AG08395 (cell line): ENCODE data around the gene TBC1D3I.
"Not testable (repeated sequence)": the region's sequence is repeated elsewhere in the genome, so short reads cannot be mapped to it uniquely, and the experiment has no call there.

Experiments
- DNase-seq: peaks from one replicate; pipeline ENCODE4 v3.0.0; 2012; ENCODE audit warnings: mixed read lengths, low spot score

The TBC1D3I gene

DNA sequence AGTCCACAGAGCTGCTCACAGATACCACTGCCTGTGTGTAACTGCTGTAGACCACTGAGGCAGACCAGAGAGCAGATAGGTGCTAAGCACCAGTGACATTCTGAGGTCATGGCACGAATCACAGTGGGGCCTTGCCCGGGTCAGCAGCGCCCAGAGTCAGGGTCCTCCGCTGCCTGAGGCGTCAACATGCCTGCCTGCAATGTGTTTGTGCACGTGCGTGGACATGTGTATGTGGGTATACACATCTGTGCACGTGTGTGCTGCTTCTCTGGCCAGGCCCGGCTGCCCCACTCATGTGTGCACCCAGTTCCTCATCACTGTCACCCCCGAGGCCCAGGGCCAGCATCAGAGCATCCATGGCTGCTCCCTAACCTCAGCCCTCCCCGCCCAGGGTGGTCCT lies at the start of gene TBC1D3I:
Gene TBC1D3I, minus strand, starts transcription at position 101 of the 400 bp plus-strand sequence. CDS start 1,585 bp downstream, outside the sequence.
- not testable (repeated sequence) for DNase-seq

GRCh38 chr17:36295161-36295560 lies 30.8 kb upstream of the TBC1D3I start:
- not testable (repeated sequence) for DNase-seq

DNA sequence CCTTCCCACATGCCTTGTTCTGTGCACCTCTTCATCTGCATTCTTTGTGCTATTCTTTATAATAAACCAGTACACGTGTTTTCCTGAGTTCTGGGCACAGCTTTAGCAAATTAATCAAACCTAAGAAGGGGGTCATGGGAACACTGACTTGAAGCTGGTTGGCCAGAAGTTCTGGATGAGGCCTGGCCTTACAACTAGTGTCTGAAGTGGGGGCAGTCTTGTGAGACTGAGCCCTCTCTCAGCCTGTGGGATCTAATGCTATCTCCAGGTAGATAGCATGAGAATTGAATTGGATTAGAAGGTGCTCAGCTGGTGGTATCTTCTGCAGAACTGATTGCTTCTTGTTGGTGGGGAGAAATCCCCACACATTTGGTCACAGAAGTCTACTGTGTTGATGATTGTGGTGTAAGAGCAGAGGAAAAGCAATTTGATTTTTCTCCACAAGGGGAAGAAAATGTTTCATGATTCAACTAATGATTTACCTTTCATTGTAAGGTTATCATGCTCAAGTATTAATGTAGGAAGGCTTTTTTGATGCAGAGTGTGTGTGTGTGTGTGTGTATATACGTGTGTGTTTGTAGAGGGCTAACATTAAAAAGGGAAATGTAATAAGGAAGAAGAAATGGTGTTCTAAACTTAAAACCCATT lies 25.7 kb upstream of the TBC1D3I start:
- not testable (repeated sequence) for DNase-seq

GRCh38 chr17:36284219-36284618 lies 19.8 kb upstream of the TBC1D3I start:
- not testable (repeated sequence) for DNase-seq

- DNase-seq, result not testable (repeated sequence)
Observed at GRCh38 chr17:36283256-36283655, 18.9 kb upstream of the TBC1D3I start.

GRCh38 chr17:36242046-36242445 lies 22.3 kb downstream of the TBC1D3I start:
- not testable (repeated sequence) for DNase-seq

DNA sequence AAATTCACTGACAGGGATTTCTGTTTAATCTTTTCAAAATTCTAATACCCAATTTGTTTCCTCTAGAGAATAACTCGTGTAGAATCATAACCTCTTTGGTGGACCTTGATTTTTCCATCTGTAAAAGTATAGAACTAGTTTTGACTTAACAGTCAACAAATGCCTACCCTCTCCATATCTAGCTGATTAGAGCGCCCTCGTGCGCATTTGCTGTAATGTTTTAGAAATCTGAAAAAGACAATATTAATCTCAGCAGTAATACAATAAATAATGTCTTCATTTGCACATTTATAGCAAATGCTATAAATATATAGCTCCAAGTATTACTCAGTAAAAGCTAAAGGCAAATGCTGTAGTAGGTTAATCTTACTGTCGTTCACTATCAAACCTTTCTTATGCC lies 34.7 kb downstream of the TBC1D3I start:
- not testable (repeated sequence) for DNase-seq

GRCh38 chr17:36222967-36223366 lies 41.4 kb downstream of the TBC1D3I start:
- not testable (repeated sequence) for DNase-seq

GRCh38 chr17:36221581-36222100 lies 42.7 kb downstream of the TBC1D3I start:
- not testable (repeated sequence) for DNase-seq

GRCh38 chr17:36220737-36221580 lies 43.4 kb downstream of the TBC1D3I start:
- DNase-seq, result not testable (repeated sequence)

DNA sequence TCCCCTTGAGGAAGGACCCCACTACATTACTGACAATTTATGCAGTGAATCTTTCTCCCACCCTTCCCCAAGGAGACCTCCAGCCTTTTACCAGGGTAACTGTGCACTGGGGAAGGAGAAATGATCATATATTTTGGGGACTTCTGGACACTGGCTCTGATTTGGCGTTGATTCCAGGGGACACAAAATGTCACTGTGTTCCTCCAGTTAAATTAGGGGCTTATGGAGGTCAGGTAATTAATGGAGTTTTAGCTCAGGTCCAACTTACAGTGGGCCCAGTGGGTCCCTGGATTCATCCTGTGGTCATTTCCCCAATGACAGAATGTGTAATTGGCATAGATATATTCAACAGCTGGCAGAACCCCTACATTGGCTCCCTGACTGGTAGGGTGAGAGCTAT lies 44.8 kb downstream of the TBC1D3I start:
- not testable (repeated sequence) for DNase-seq

GRCh38 chr17:36215406-36216308 lies 48.7 kb downstream of the TBC1D3I start:
- not testable (repeated sequence) for DNase-seq

DNA sequence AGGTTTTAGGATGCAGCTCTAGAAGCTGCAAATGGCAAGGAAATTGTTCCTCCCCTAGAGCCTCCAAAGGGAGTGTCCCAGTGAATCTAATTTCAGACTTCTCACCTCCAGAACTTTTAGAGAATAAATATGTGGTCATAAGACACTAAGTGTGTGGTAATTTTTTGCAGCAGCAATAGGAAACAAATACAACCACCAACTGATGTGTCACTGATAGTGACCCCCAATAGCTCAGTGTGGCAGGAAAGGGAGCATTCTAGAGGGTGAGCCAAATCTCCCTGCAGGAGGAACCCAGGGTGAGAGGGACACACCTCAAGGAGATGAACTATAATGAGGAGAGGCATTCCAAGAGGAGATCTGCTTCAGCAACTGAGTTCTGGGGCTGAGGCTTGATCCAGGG lies 49.5 kb downstream of the TBC1D3I start:
- no peak for DNase-seq

GRCh38 chr17:36213695-36214094 lies 50.7 kb downstream of the TBC1D3I start:
- no peak for DNase-seq

- DNase-seq, result no peak
Observed at GRCh38 chr17:36212966-36213365, 51.4 kb downstream of the TBC1D3I start.

GRCh38 chr17:36212272-36212605 lies 52.1 kb downstream of the TBC1D3I start:
- DNase-seq, result no peak

DNA sequence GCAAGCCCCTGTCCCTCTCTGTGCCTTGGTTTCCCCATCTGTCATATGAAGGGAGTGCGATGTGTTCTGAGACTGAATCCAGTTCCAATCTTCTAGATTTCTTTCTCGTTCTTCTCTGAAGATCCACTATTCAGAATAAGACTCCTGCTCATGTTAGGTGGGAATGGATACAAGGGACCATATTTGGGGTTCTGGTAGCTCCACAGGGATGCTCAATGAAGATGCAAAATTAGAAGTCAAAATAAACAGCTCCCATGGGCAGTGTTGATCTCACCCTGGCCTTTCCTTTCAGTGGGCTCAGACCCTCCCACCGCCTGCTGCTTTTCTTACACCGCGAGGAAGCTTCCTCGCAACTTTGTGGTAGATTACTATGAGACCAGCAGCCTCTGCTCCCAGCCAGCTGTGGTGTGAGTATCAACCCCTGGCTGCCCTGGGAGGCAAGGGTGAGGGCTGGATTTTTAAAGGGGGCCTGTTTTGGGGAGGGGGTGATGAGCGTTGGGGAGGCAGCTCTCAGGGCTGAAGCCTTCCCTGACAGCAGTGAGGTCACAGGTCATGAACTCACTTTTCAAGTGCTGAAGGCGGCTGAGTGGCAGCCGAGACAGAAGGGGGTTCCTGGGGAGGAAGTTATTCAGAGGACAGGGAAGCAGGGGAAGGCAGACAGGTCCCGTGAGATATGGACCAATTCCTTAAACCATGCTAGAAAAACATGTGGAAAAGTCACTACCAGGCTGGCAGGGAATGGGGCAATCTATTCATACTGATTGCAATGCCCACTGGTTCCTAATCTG lies 52.7 kb downstream of the TBC1D3I start:
- not testable (repeated sequence) for DNase-seq

- not testable (repeated sequence) for DNase-seq
Observed at GRCh38 chr17:36210439-36211211, 53.7 kb downstream of the TBC1D3I start, which contains the start of gene CCL4L2. Gene CCL4L2, plus strand, starts transcription at chr17:36211063.

DNA sequence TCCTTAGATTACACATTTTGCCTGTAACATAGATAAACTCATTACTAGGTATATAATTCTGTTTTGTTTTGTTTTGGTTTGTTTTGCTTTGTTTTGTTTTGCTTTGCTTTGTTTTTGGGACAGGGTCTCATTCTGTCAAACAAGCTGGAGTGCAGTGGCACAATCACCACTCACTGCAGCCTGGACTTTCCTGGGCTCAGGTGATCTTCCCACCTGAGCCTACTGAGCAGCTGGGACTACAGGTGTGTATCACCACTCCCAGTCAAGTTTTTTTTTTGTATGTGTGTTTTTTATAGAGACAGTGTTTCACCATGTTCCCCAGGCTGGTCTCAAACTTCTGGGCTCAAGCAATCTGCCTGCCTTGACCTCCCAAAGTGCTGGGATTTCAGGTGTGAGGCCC lies 54.8 kb downstream of the TBC1D3I start:
- DNase-seq, result no peak

- not testable (repeated sequence) for DNase-seq
Observed at GRCh38 chr17:36207383-36207782, 57.0 kb downstream of the TBC1D3I start.
